CD14-positive monocyte (primary cell): ENCODE measurements around the gene RELL1. TPM values are rescaled to one million over a fixed set of nuclear protein-coding genes. Genes with fewer than 3 reads are reported as not detected.

Source experiments
- DNase-seq, 3 donors: peaks; one replicate each; pipeline ENCODE4 v3.0.0-alpha.2; 2011 to 2022
- H2AFZ ChIP-seq: 2 replicates; pipeline ENCODE4 v1.6.0; 2012; ENCODE audit warnings: mild to moderate bottlenecking, low read depth, low read length, inconsistent platforms; ENCODE audit not compliant: insufficient read depth, poor library complexity, severe bottlenecking
- H3K27ac ChIP-seq, 2 donors: 1 replicate in 1 of 2; 2 replicates in 1 of 2; pipeline ENCODE4 v1.5.1; 2012 to 2013; ENCODE audit warnings: low read length in 2 of 2, control low read depth in 1 of 2, inconsistent platforms in 1 of 2, low read depth in 1 of 2, mild to moderate bottlenecking in 1 of 2
- H3K27me3 ChIP-seq, 2 donors: one replicate each; pipeline versions ENCODE4 v1.6.0 to v1.6.1; 2011 to 2013; ENCODE audit warnings: low read length in 2 of 2; ENCODE audit not compliant: control insufficient read depth in 2 of 2, insufficient read depth in 2 of 2
- H3K36me3 ChIP-seq, 2 donors: replicated peaks in 1 of 2; 1 replicate in 1 of 2; 2 replicates in 1 of 2; pipeline versions ENCODE4 v1.5.1 to v1.6.1; 2012 to 2013; ENCODE audit warnings: low read length in 2 of 2, control low read depth in 1 of 2, inconsistent platforms in 1 of 2, mild to moderate bottlenecking in 1 of 2; ENCODE audit not compliant: insufficient read depth in 2 of 2, control insufficient read depth in 1 of 2
- H3K4me1 ChIP-seq, 2 donors: 1 replicate in 1 of 2; 2 replicates in 1 of 2; pipeline versions ENCODE4 v1.5.1 to v1.6.1; 2012 to 2013; ENCODE audit warnings: low read length in 2 of 2, control low read depth in 1 of 2, inconsistent platforms in 1 of 2, mild to moderate bottlenecking in 1 of 2, moderate library complexity in 1 of 2; ENCODE audit not compliant: insufficient read depth in 2 of 2, control insufficient read depth in 1 of 2
- H3K4me2 ChIP-seq: replicated peaks from 2 replicates; pipeline ENCODE3; 2012; ENCODE audit warnings: low read length, moderate library complexity, mild to moderate bottlenecking; ENCODE audit not compliant: poor library complexity, severe bottlenecking; ENCODE audit errors: extremely low read depth
- H3K4me3 ChIP-seq, 3 experiments: fragments of 200-600 bp in 1 of 3; sonication (generic) in 1 of 3; replicated peaks in 1 of 3; 1 replicate in 2 of 3; 2 replicates in 1 of 3; pipeline ENCODE4 v1.5.1; 2011 to 2013; ENCODE audit warnings: low read length in 3 of 3, mild to moderate bottlenecking in 3 of 3, control low read depth in 2 of 3, low read depth in 2 of 3, inconsistent platforms in 1 of 3, moderate library complexity in 1 of 3
- H3K79me2 ChIP-seq: 2 replicates; pipeline ENCODE4 v1.6.0; 2012; ENCODE audit warnings: mild to moderate bottlenecking, control low read depth, inconsistent platforms, low read length, moderate library complexity; ENCODE audit not compliant: insufficient read depth
- H3K9ac ChIP-seq: 2 replicates; pipeline ENCODE4 v1.6.0; 2017; ENCODE audit warnings: low read length, mild to moderate bottlenecking; ENCODE audit not compliant: insufficient read depth, poor library complexity, severe bottlenecking
- H3K9me3 ChIP-seq, 2 donors: replicated peaks in 1 of 2; 1 replicate in 1 of 2; 2 replicates in 1 of 2; pipeline versions ENCODE4 v1.5.1 to v1.6.1; 2012 to 2013; ENCODE audit warnings: low read length in 2 of 2, control low read depth in 1 of 2; ENCODE audit not compliant: control insufficient read depth in 1 of 2, insufficient read depth in 1 of 2
- H4K20me1 ChIP-seq: 2 replicates; pipeline ENCODE4 v1.6.0; 2012; ENCODE audit warnings: mild to moderate bottlenecking, low read length, control low read depth, moderate library complexity; ENCODE audit not compliant: insufficient read depth
- H3K27ac Mint-ChIP-seq, 7 donors: one replicate each; pipeline ENCODE4 v1.8.0; 2020; ENCODE audit warnings: mild to moderate bottlenecking in 7 of 7, mixed read lengths in 7 of 7, moderate library complexity in 6 of 7, inconsistent platforms in 2 of 7
- H3K27me3 Mint-ChIP-seq, 3 donors: one replicate each; pipeline ENCODE4 v1.8.0; 2021 to 2022; ENCODE audit warnings: low read depth in 3 of 3, mild to moderate bottlenecking in 3 of 3, mixed read lengths in 3 of 3, moderate library complexity in 3 of 3, inconsistent platforms in 1 of 3
- H3K36me3 Mint-ChIP-seq, 2 donors: one replicate each; pipeline ENCODE4 v1.8.0; 2020; ENCODE audit warnings: mixed read lengths in 2 of 2, inconsistent platforms in 1 of 2, mild to moderate bottlenecking in 1 of 2
- H3K4me1 Mint-ChIP-seq: one replicate; pipeline ENCODE4 v1.8.0; 2020; ENCODE audit warnings: mild to moderate bottlenecking, mixed read lengths
- H3K4me3 Mint-ChIP-seq, 2 donors: one replicate each; pipeline ENCODE4 v1.8.0; 2020; ENCODE audit warnings: mild to moderate bottlenecking in 2 of 2, mixed read lengths in 2 of 2, moderate library complexity in 1 of 2
- H3K9me3 Mint-ChIP-seq, 7 donors: one replicate each; pipeline ENCODE4 v1.8.0; 2020 to 2022; ENCODE audit warnings: mixed read lengths in 7 of 7, mild to moderate bottlenecking in 6 of 7, moderate library complexity in 6 of 7, inconsistent platforms in 2 of 7
- CTCF ChIP-seq: fragments of 200-600 bp; IDR thresholded peaks from one replicate; pipeline ENCODE4 v1.8.0; 2022; ENCODE audit warnings: antibody characterized with exemption, mild to moderate bottlenecking
- WGBS: methylation state at CpG from one replicate; pipeline ENCODE4 v1.1.5; 2013; ENCODE audit warnings: missing lambda C conversion rate; ENCODE audit not compliant: insufficient coverage; 5-methylcytosine and 5-hydroxymethylcytosine counted together
- intact Hi-C, 2 donors: fragments of 100-400 bp; cut with micrococcal nuclease; formaldehyde crosslinking; loops; one replicate each; pipeline versions ENCODE4 v1.15.0 to v1.15.1; 2023
- polyA plus RNA-seq, 3 donors: library from polyadenylated mRNA; depleted of rRNA in 1 of 3; unstranded in 2 of 3; stranded (reverse) in 1 of 3; fragments of 300-500 nt in 2 of 3; fragments of >200 nt in 1 of 3; fragmentation: Illumina TruSeq in 2 of 3; gene quantifications; 1 replicate in 2 of 3; 2 replicates in 1 of 3; pipeline ENCODE4 v1.2.3, GENCODE V29; 2012 to 2021

RELL1 gene
- polyA plus RNA-seq, 3 donors: 13.3 to 30.2 (median 16.2) TPM

- Histone ChIP-seq H3K4me2 (no peak overlapping the region), H3K9ac (no peak overlapping the region), H3K4me1 (peaks cover 25 to 30% of the 10 kb centered on the region in 2 donors), H3K27me3 (no peaks in the 10 kb centered on the region), H4K20me1 (no peaks in the 10 kb centered on the region), H3K36me3 (no peaks in the 10 kb centered on the region), H2AFZ (no peak overlapping the region), H3K27ac (no peak overlapping the region), H3K79me2 (no peaks in the 10 kb centered on the region), H3K4me3 (no peak overlapping the region), H3K9me3 (no peaks in the 10 kb centered on the region)
- peaks cover 36% of the 10 kb centered on the region for H3K4me1 Mint-ChIP-seq
- H3K9me3 Mint-ChIP-seq: peaks cover 0 to 2% (median 0%) of the 10 kb centered on the region in 7 donors
- no peak for DNase-seq
- intact Hi-C loops: no loop called here
- WGBS: 88% methylated on average over 1 of the region's 5 CpGs
- TF ChIP-seq CTCF: no peak
- H3K27ac Mint-ChIP-seq: peak overlapping the region in 1 of 7 donors; percentile 9
- no peaks in the 10 kb centered on the region for H3K36me3 Mint-ChIP-seq
- no peak overlapping the region for H3K4me3 Mint-ChIP-seq
- peaks cover 2% of the 10 kb centered on the region in 3 donors for H3K27me3 Mint-ChIP-seq
Measured at GRCh38 chr4:37732526-37733186, 46.5 kb upstream of the RELL1 start.

GRCh38 chr4:37729649-37730004 is 43.5 kb upstream of the RELL1 start:
- peak overlapping the region in 1 of 7 donors; percentile 16 for H3K27ac Mint-ChIP-seq
- Histone ChIP-seq H3K4me2 (no peak overlapping the region), H3K9me3 (no peaks in the 10 kb centered on the region), H3K36me3 (no peaks in the 10 kb centered on the region), H4K20me1 (no peaks in the 10 kb centered on the region), H3K79me2 (no peaks in the 10 kb centered on the region), H3K27me3 (no peaks in the 10 kb centered on the region), H3K9ac (no peak overlapping the region), H2AFZ (peak overlapping the region; percentile 52), H3K4me1 (peaks cover 17 to 18% of the 10 kb centered on the region in 2 donors), H3K27ac (peak overlapping the region in 1 of 2 donors; percentile 4), H3K4me3 (no peak overlapping the region)
- peaks cover 0 to 2% (median 0%) of the 10 kb centered on the region in 3 donors for H3K27me3 Mint-ChIP-seq
- H3K36me3 Mint-ChIP-seq: no peaks in the 10 kb centered on the region
- WGBS: 100% methylated on average over 2 of the region's 2 CpGs
- peaks cover 19% of the 10 kb centered on the region for H3K4me1 Mint-ChIP-seq
- TF ChIP-seq CTCF: no peak
- H3K4me3 Mint-ChIP-seq: no peak overlapping the region
- H3K9me3 Mint-ChIP-seq: peaks cover 0 to 2% (median 0%) of the 10 kb centered on the region in 7 donors
- intact Hi-C loops: no loop called here
- DNase-seq: no peak
